H4 (cell line): ENCODE results near the gene TRMT5. TPM values are rescaled to one million over a fixed set of nuclear protein-coding genes. Genes with fewer than 3 reads are reported as not detected.

Source experiments
- DNase-seq: peaks from one replicate; pipeline ENCODE4 v3.0.0-alpha.2; 2015; ENCODE audit warnings: low spot score
- total RNA-seq: library from RNA; depleted of rRNA; stranded (reverse); fragments of >200 nt; shearing (Covaris generic); gene quantifications from 2 replicates; pipeline ENCODE4 v1.2.3, GENCODE V29; 2014; rRNA removed

The TRMT5 gene
- total RNA-seq, 1 experiment from 2014 or later = 18.6 TPM

- DNase-seq = no peak
These were observed 16.0 kb downstream of the TRMT5 start for GRCh38 chr14:60964904-60965303.

- DNase-seq = no peak
These were observed 17.1 kb downstream of the TRMT5 start for GRCh38 chr14:60963761-60964160.

GRCh38 chr14:60958146-60958545, 22.7 kb downstream of the TRMT5 start:
- no peak for DNase-seq

- no peak for DNase-seq
These were observed 24.2 kb downstream of the TRMT5 start for GRCh38 chr14:60956632-60957031.

GRCh38 chr14:60956202-60956601, 24.7 kb downstream of the TRMT5 start:
- DNase-seq = no peak

GRCh38 chr14:60951776-60952435, 29.0 kb downstream of the TRMT5 start:
- no peak for DNase-seq

- no peak for DNase-seq
These were observed 34.1 kb downstream of the TRMT5 start for GRCh38 chr14:60946773-60947172.

- DNase-seq = no peak
These were observed 34.9 kb downstream of the TRMT5 start for GRCh38 chr14:60945984-60946383.

GRCh38 chr14:60944204-60944603, 36.7 kb downstream of the TRMT5 start:
- no peak for DNase-seq

- DNase-seq = no peak
These were observed 37.2 kb downstream of the TRMT5 start for GRCh38 chr14:60943637-60944032.

- DNase-seq = no peak
These were observed 45.6 kb downstream of the TRMT5 start for GRCh38 chr14:60935319-60935718.

GRCh38 chr14:60933920-60934655, 46.8 kb downstream of the TRMT5 start:
- DNase-seq = no peak

GRCh38 chr14:60931218-60931617, 49.7 kb downstream of the TRMT5 start:
- no peak for DNase-seq

- DNase-seq = no peak
These were observed 54.9 kb downstream of the TRMT5 start for GRCh38 chr14:60926002-60926401.

GRCh38 chr14:60925286-60925685, 55.6 kb downstream of the TRMT5 start:
- DNase-seq = no peak

GRCh38 chr14:60922050-60922449, 58.8 kb downstream of the TRMT5 start:
- DNase-seq = no peak

Other genes starting within 250 kb of the TRMT5 start
- gene MNAT1, start 246.3 kb downstream of the TRMT5 start, total RNA-seq = 65.5 and 76.7 TPM in 2 replicates
- gene SLC38A6, start 166 bp upstream of the TRMT5 start, total RNA-seq = 43.7 and 45.2 TPM in 2 replicates